ENCODE data around the gene CHN2. TPM values are rescaled to one million over a fixed set of nuclear protein-coding genes. Genes with fewer than 3 reads are reported as not detected.
A peak's percentile ranks its signal among the peaks of the same experiment; 100 is the strongest.

Gene CHN2
- total RNA-seq, 1 experiment from 2014 or later, result 5.1 TPM

GRCh38 chr7:29249860-29250259 lies 55.3 kb downstream of the CHN2 start:
- BruUV-seq (replicated peaks), result no TSS peak
- intact Hi-C loops (cut with micrococcal nuclease), result no loop called here
- Mint-ChIP-seq H3K4me3 (ENCODE audit: unreplicated experiment) (no peak overlapping the region), H3K27me3 (ENCODE audit: insufficient read depth, unreplicated experiment) (no peaks in the 10 kb centered on the region), H3K9me3 (ENCODE audit: unreplicated experiment) (no peaks in the 10 kb centered on the region), H3K27ac (ENCODE audit: low read depth, unreplicated experiment) (no peak overlapping the region), H3K4me1 (ENCODE audit: insufficient read depth, unreplicated experiment) (peaks cover 4% of the 10 kb centered on the region), H3K36me3 (ENCODE audit: insufficient read depth, unreplicated experiment) (peaks cover 9% of the 10 kb centered on the region)
- POLR2A ChIA-PET, result no interaction called here
- DNase-seq (ENCODE audit: unreplicated experiment), result no peak
- TF ChIP-seq CTCF (IDR thresholded peaks at IDR 0.05; ENCODE audit: unreplicated experiment), result no peak
- CTCF ChIA-PET, result interaction anchor here (0.5 kb wide), 1 partner anchor 120 kb away, joined by 3 read pairs; no protein-coding TSS in a partner anchor

GRCh38 chr7:29253225-29253624 lies 58.6 kb downstream of the CHN2 start:
- POLR2A ChIA-PET, result interaction anchor here (0.8 to 1.2 kb wide), 2 partner anchors 48 to 114 kb away, joined by 3 to 4 read pairs; no protein-coding TSS in a partner anchor
- intact Hi-C loops (cut with micrococcal nuclease), result no loop called here
- no peaks in the 10 kb centered on the region for H3K27me3 Mint-ChIP-seq (ENCODE audit: insufficient read depth, unreplicated experiment)

GRCh38 chr7:29254591-29254990 lies 60.0 kb downstream of the CHN2 start:
- peaks cover 20% of the 10 kb centered on the region for H3K4me1 Mint-ChIP-seq (ENCODE audit: insufficient read depth, unreplicated experiment)
- ChIA-PET CTCF (interaction anchor here (0.6 to 1.2 kb wide), 4 partner anchors 15 to 65 kb away, joined by 3 read pairs; no protein-coding TSS in a partner anchor), POLR2A (no interaction called here)
- no TSS peak for BruUV-seq (replicated peaks)
- no peak for DNase-seq (ENCODE audit: unreplicated experiment)
- H3K27ac Mint-ChIP-seq (ENCODE audit: low read depth, unreplicated experiment), result peak overlapping the region; percentile 3
- H3K36me3 Mint-ChIP-seq (ENCODE audit: insufficient read depth, unreplicated experiment), result peaks cover 6% of the 10 kb centered on the region
- H3K4me3 Mint-ChIP-seq (ENCODE audit: unreplicated experiment), result no peak overlapping the region
- no peaks in the 10 kb centered on the region for H3K9me3 Mint-ChIP-seq (ENCODE audit: unreplicated experiment)
- no peak for TF ChIP-seq CTCF (IDR thresholded peaks at IDR 0.05; ENCODE audit: unreplicated experiment)
- no peaks in the 10 kb centered on the region for H3K27me3 Mint-ChIP-seq (ENCODE audit: insufficient read depth, unreplicated experiment)
- intact Hi-C loops (cut with micrococcal nuclease), result no loop called here

More at GRCh38 chr7:29253225-29253624, 58.6 kb downstream of the CHN2 start:
- no peak for TF ChIP-seq CTCF (IDR thresholded peaks at IDR 0.05; ENCODE audit: unreplicated experiment)
- Mint-ChIP-seq H3K4me1 (ENCODE audit: insufficient read depth, unreplicated experiment) (peaks cover 20% of the 10 kb centered on the region), H3K4me3 (ENCODE audit: unreplicated experiment) (no peak overlapping the region), H3K27ac (ENCODE audit: low read depth, unreplicated experiment) (no peak overlapping the region), H3K36me3 (ENCODE audit: insufficient read depth, unreplicated experiment) (peaks cover 6% of the 10 kb centered on the region), H3K9me3 (ENCODE audit: unreplicated experiment) (no peaks in the 10 kb centered on the region)
- BruUV-seq (replicated peaks), result no TSS peak
- CTCF ChIA-PET, result interaction anchor here (0.6 kb wide), 1 partner anchor 156 kb away, joined by 3 read pairs; no protein-coding TSS in a partner anchor
- DNase-seq (ENCODE audit: unreplicated experiment), result no peak

- DNase-seq (ENCODE audit: unreplicated experiment), result peak; percentile 38
- ChIA-PET CTCF (interaction anchor here (0.6 to 1.2 kb wide), 4 partner anchors 15 to 333 kb away, joined by 3 read pairs; no protein-coding TSS in a partner anchor), POLR2A (interaction anchor here (0.7 to 1.5 kb wide), 3 partner anchors 27 to 309 kb away, joined by 3 to 9 read pairs (median 5); partner anchors contain the start of gene PRR15)
- TSS peak; percentile 95 for BruUV-seq (replicated peaks)
- Mint-ChIP-seq H3K4me1 (ENCODE audit: insufficient read depth, unreplicated experiment) (peaks cover 20% of the 10 kb centered on the region), H3K27me3 (ENCODE audit: insufficient read depth, unreplicated experiment) (no peaks in the 10 kb centered on the region), H3K36me3 (ENCODE audit: insufficient read depth, unreplicated experiment) (peaks cover 6% of the 10 kb centered on the region), H3K27ac (ENCODE audit: low read depth, unreplicated experiment) (peak overlapping the region; percentile 53), H3K4me3 (ENCODE audit: unreplicated experiment) (no peak overlapping the region), H3K9me3 (ENCODE audit: unreplicated experiment) (no peaks in the 10 kb centered on the region)
- TF ChIP-seq CTCF (IDR thresholded peaks at IDR 0.05; ENCODE audit: unreplicated experiment), result no peak
- intact Hi-C loops (cut with micrococcal nuclease), result no loop called here
Observed at GRCh38 chr7:29255199-29255878, 60.8 kb downstream of the CHN2 start.
